NCI-H82 treated with DMSO at 0.1 percent for 48 hours (cell line): ENCODE data around the gene LRRC43.

Experiments used
- DNase-seq: peaks from one replicate; lab custom pipeline; 2025; ENCODE audit not compliant: unreplicated experiment; lab: John Stamatoyannopoulos, UW

Gene LRRC43, protein sequence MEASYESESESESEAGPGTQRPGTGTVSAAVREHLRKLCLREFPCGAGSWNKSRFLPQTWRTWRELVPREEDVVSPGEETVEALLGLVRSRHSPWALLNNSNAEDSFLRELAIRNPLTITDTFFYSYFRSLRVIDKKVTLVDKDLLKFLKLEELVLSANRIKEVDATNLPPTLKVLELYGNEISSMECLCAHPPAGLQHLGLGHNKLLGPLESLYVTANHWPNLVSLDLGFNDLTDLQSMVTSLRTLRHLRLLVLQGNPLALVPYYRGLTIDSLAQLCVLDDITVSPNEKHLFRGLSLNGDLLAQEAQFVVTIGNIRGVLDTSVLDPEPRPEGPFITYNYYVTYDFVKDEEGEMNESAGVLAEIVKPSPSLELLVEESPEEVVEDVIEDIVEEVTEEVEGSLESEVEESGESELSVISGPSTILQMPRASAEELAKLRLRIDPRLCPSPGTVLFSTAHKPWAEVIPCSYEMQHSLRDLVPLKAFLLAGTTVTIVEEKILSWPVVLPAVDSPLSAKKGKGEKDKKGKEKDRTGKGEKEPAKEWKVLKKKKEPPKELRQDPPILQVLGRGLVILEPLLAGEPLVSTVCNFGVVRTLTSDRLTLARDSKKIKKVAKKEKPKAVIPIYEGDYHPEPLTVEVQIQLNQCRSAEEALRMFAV

DNA sequence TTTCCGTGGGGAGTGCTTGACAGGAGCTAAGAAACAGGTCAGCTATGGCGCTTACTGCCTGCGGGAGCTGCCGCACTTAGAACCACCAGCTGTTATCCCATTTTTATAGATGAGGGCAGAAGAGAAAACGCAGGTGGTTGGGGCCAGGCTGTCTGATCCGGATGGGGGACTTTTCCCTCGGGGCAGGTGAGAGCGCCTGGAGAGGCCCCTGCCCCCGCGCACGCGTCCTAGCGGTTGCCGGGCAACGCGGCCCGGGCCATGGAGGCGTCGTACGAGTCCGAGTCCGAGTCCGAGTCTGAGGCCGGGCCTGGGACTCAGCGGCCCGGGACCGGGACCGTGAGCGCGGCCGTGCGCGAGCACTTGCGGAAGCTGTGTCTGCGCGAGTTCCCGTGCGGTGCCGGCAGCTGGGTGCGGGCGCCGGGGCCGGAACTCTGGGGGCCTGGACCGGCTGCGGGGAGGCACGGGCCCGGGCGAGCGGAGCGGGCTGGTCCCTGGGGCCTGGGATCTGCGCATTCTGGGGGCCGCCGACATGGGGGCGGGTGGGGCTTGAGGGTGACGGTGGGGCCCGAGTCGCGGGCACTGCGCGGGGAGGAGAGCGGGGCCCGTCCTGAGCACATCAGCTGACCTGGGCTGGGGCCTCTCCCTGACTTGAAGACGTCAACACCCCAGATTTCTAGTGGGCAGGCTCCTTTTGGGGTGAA, at the start of gene LRRC43:
TSS of gene LRRC43 (plus strand) at position 237 of the 701 bp plus-strand sequence. CDS start at position 259, 22 bp downstream.
- DNase-seq, result peak; percentile 53

DNA sequence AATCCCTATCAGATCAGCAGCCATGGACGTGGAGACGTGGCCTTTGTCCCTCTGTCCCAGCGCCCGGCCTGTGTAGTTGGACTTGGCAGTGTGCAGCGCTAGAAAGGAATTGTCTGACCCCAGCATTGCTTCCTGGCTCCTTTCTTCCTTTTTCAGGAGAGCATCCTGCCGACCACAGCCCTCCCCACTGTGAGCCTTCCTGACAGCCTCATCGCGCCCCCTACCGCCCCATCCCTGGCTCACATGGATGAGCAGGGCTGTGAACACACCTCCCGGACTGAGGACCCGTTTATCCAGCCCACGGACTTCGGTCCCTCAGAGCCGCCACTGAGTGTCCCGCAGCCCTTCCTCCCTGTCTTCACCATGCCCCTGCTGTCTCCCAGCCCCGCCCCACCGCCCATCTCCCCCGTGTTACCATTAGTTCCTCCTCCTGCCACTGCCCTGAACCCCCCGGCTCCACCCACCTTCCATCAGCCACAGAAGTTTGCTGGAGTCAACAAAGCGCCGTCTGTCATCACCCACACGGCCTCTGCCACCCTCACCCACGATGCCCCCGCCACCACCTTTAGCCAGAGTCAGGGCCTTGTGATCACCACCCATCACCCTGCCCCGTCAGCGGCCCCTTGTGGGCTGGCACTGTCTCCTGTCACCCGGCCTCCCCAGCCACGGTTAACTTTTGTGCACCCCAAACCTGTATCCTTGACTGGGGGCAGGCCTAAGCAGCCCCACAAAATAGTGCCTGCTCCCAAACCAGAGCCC, 49.6 kb upstream of the LRRC43 start:
- DNase-seq, result no peak

DNA sequence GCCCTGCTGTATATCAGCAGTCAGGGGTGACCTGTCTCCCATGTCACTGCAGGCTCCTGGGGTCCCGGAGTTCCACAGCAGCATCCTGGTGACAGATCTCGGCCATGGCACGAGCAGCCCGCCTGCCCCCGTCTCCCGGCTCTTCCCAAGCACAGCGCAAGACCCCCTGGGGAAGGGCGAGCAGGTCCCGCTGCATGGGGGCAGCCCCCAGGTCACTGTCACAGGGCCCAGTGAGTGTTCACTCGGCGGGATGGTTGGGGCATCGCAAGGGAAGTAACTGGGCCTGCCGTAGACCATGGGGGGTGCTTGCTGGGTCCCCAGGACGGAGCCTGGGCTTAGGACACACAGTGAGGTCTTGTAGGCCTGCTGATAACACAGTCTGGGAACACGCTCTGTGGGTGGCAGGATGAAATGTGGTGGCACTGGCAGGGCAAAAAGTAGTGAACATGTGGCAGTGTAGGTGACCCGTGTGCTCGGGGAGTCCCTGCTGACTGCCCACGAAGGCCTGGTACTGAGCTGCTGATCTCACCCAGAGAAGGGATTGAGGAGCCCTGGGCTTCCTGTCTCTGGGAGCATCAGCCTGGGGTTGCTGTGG, 47.4 kb upstream of the LRRC43 start:
- DNase-seq, result no peak

DNA sequence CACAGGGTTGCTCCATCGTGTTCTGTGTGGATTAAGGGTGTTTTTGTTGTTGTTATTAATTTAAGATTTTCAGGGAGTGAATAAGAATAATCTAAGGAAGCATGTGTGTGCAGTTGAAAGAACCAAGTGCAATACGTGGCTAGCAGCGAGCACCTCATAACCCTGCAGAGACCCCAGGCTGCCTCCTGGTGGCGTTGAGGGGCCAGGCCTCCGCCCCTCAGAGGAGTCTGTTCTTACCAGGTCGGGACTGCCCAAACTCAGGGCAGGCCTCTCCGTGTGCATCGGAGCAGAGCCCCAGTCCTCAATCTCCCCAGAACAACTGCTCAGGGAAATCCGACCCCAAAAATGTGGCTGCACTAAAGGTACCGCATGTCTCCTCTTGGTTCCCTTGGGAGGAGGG, 45.7 kb upstream of the LRRC43 start:
- no peak for DNase-seq

DNA sequence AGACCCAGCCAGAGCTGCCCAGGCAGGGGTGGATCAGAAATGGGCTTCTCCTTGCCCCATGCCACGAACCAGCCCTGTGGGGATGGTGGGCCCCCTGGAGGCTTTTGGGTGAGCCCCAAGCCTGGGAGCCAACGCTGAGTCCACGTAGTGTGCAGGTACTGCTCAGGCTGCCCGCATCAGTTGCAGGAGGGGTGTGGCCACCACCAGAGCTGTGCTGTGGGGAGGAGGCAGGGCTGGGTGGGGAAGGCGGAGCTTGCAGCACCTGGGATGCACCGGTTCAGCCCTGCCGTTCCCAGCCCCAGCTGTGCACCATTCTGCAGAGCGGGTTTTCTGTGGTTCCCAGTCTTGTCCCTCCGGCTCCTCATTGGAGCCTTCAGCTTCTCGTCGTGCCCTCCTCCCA, 45.2 kb upstream of the LRRC43 start:
- no peak for DNase-seq

DNA sequence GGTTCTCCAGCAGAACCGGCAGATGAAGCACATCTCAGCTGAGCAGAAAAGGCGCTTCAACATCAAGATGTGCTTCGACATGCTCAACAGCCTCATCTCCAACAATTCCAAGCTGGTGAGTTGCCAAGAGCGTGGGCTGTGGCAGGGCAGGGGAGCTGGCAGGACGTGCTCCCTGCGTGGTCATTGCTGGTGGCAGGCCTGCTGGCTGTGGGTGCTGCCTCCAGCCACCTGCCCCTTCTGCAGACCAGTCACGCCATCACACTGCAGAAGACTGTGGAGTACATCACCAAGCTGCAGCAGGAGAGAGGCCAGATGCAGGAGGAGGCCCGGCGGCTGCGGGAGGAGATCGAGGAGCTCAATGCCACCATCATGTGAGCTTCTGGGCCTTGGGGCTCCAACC, 44.7 kb upstream of the LRRC43 start:
- no peak for DNase-seq

DNA sequence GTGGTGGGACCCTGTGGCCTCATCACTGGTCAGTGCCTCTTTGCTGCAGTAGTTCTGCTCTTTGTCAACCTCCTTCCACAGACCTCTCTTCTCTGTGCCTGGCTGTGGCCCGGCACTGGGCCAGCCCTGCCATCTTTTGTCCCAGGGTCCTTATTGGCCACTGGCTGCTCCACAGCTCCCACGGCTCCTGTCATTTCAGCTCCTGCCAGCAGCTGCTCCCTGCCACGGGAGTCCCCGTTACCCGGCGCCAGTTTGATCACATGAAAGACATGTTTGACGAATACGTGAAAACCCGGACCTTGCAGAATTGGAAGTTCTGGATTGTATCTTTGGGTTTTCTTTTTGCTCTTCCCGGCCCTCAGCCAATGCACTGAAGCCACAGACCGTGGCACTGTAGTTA, 44.3 kb upstream of the LRRC43 start:
- DNase-seq, result no peak

DNA sequence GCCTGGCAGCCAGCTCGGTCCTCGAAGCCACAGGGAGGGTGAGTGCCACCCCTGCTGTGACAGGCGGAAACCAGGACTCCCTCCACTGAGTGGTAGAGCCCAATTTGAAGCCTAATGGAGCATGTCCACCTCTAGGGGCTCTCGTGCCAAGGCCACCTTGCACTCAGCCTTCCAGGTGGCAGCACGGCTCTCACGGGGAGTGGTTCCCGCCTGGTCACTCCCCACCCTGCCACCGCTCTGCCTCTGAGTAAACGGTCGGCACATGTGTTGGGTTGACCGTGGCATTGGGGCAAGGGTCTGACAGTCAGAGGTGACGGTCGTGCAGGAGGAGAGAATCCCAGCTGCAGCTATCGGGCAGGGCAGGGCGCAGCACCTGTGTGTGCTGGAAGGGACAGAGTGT, 43.7 kb upstream of the LRRC43 start:
- no peak for DNase-seq

DNA sequence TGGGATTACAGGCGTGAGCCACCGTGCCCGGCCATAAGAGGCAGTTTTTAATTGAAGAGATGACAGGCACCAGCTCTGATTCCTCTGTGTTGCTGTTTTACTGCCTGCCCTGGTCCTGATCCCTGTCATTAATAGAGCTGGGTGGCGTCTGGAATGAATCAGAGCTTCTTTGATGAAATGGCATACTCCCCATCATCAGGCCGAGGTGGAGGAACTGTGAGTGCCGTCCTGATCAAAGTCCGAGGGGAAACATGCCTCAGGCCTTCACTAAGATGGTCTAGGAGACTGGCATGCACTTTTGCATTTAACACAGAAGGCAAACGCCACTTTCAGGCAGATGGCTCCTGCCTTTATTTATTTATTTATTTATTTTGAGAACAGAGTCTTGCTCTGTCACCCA, 43.0 kb upstream of the LRRC43 start:
- DNase-seq, result no peak

DNA sequence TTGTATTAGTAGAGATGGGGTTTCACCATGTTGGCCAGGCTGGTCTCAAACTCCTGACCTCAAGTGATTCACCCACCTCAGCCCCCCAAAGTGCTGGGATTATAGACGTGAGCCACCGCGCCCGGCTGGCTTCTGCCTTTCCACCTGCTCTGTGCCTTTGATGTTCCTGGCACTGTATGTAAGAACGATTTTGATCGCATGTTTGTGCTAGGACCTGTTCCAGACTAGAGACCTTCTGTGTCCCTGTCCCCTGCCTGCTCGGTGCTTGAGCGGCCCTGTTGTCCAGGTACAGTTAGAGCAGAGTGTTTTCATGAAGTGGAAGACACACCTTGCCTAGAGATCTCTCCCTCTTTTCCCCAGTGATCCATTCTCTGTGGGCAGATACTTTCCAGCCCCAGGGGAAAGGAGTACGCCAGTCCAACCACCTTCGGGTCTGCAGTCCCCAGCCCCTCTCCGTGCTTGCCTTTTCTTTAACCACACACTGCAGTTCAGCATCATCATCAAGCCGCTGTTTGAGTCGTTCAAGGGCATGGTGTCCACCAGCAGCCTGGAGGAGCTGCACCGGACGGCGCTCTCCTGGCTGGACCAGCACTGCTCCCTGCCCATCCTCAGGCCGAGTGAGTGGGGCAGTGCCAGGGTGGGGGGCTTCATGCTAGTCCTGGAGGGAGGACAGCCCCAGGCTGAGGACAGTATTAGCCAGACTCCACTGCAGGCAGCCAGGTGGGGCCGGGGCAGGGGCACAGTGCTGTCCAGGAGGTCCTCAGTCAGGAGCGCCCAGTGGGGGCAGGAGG, 42.3 kb upstream of the LRRC43 start:
- no peak for DNase-seq

DNA sequence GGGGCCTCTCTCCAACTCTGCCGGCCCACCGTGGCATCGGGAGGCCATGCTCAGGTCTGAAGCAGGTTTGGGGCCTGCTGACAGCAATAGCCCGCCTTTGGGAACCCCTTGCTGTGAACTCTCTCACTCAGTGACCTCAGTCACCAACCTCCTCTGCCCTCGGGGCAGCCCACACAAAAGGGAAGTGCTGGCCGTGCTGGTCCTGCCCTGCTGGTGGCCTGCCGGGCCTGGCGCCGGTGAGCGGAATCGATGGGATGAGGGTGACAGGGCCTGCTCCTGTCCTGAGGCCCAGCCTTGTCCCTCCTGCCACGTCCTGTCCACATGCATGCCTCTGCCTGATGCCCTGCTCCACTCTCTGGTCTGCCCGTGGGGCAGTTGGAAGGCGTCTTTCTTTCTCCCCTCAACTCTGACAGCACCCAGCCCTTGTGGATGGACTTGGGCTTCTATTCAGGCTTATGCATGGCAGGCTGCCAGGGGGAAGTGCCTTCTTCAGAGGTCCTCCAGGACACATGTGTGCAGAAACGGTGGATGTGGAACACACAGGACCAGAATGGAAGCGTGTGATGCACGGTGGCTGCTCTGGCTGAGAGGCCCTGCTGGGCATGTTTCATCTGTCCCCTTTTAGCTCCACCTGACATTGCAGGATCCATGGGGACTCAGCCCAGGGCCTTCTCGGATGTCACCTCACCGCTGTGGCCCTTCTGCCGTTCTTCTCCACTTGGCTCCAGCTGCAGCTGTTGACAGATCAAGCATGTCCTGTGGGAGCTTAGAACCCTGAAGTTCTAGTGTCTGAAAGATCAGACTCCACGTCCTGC, 40.8 kb upstream of the LRRC43 start:
- DNase-seq, result no peak

DNA sequence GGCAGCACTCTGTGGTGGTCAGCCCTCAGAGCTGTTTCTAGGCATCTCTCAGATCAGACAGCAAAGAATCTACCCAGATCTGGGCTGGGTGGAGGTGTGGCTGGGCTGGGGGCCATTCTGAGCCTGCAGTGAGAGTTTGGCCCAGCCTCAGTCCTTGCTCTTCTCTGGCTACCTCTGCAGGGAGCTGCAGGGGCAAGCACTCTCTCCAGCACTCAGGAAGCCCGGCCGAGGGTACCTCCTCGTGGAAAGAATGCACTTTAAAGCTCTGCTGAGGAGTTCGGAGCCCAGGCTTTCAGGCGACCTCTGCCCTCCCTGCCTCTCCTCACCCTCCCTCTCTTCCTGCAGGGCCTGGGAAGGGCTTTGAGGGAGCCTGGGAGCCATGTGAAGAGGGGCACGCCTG, 40.1 kb upstream of the LRRC43 start:
- DNase-seq, result no peak

DNA sequence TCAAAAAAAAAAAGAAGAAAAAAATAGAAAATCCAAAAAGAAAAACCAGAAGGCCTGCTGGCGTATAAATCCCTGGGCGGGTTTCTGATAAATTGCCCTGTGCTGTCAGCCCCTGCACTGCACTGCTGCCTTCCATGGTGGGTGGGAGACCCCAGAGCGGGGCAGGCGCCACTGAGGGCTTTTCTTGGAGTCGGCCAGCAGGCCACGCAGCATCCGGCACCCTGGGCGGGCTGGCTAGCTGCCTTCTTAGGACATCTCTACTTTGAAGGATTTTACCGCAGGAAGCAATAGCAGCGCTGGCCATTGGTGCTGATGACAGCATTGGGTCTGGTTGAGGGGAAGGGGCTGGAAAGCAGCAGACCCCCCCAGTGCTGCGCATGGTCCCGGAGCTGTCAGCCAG, 38.0 kb upstream of the LRRC43 start:
- DNase-seq, result no peak

DNA sequence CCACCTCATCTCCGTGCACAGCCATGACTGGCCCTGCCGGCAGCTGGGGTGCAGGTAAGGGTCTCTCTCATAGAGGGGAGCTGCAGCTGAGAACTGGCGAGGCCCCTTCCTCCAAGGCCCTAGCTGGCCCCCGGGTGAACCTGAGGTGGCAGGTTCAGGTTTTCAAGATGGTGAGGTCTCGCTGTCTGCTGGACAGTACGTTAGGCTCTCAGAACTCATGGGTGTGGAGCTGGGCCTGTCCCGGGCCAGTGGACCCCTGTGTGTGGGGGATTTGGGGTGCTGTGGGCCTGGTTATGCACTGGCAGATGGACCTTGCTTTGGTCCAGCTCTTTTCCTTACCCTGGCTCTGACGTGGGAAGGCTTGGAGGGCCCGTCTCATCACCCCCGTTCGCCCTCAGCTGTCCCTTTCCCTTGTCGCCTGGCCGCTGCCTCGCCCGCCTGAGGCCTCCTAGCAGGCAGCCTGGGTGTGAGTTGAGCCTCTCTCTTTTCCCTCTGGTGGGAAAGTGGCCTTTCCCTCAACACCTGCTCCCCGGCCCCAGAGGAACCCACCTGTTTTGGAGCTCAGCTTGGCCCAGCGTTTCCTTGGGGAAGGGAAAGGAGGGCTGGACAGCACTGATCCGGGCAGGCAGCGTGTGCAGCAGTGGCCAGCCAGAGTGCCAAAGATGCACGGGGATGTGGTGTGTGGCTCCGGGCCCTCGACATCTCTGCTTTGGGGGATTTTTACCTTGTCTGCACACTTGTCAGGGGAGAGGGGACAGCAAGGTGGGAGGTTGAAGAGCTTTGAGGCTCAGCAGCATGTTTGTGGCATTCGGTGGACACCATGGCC, 37.2 kb upstream of the LRRC43 start:
- DNase-seq, result no peak

DNA sequence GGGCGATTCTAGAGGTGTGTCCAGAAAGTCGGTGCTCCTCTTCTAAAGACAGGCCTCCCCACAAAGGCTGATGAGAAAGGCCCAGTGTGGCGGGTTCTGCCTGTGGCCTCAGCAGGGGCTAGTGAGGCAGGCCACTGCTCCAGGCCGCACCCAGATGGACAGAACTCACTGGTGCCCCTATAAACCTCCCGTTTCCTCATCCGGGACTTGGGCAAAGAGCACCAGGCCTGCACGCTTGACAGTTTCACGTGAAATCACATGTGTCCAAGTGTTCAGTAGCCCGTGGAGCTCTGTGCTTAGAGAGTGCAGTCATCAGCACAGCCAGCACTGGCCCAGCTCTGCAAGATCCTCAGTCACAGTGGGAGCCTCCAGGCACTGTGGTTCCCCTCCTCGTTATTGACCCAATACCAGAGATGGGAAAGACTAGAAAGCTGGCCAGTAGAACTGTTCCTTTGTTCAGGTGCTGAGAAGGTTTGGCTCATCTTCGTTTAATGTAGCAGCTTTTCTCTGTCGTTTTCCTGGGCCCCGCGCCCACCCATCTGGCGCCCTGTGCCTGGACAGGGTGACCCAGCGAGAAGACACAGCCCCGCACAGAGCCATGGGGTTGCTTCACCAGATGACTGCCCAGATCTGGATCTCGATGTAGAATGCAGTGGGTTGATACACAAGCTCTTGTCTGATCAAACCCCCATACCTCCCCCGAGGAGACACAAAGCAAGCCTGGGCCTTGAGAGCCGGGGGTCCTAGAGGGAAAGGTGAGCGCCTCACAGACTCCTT, 35.2 kb upstream of the LRRC43 start:
- no peak for DNase-seq

DNA sequence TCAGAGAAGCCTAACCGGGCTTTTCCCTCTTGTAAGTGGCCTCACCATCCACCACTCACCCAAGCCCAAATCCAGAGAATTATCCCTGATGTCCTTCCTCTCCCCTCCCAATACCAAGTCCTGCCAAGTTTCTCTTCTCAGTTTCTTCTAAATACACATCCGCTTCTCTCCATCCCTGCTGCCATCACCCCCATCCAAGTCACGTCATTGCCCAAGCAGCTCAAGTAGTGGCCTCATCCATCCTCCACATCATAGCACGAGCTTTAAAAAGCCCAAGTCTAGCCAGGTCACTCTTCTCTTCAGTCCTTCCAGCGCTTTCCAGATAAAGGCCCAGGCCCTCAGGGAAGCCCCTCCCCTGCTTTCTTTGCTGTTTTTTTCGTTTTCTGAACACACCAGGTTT, 34.3 kb upstream of the LRRC43 start:
- no peak for DNase-seq

DNA sequence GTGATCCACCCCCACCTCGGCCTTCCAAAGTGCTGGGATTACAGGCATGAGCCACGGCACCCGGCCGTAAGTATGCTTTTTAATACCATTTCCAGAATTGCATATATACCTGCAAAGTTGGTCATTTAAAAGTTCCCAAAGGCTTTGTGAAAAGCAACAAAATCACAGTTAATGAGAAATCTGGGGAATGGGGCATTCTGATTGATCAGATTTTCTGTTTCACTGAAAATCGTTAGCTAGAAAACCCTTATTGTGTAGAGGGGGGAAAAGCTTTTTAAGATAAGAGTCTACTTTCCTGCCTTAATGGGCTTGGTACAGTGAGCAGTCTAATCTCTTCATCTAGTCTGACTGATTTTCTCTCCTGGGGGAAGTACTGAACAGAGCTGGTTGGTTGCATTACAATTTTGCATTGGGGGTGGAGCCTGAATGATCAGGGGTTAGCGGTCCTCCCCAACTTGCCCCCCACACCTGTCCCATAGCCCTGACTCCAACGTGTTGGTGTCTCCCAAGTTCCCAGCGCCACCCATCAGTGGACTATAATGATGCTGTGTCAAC, 32.7 kb upstream of the LRRC43 start:
- DNase-seq, result peak; percentile 5
